Cerebellar cortex (tissue), 1 donor: Measurements from ENCODE around the gene SIK3.
"Not testable (repeated sequence)": the region's sequence is repeated elsewhere in the genome, so short reads cannot be mapped to it uniquely, and the experiment has no call there.

Experiments used
- DNase-seq: peaks from one replicate; pipeline ENCODE4 v3.0.0-alpha.2; 2015; ENCODE audit warnings: low spot score

Gene SIK3

DNA sequence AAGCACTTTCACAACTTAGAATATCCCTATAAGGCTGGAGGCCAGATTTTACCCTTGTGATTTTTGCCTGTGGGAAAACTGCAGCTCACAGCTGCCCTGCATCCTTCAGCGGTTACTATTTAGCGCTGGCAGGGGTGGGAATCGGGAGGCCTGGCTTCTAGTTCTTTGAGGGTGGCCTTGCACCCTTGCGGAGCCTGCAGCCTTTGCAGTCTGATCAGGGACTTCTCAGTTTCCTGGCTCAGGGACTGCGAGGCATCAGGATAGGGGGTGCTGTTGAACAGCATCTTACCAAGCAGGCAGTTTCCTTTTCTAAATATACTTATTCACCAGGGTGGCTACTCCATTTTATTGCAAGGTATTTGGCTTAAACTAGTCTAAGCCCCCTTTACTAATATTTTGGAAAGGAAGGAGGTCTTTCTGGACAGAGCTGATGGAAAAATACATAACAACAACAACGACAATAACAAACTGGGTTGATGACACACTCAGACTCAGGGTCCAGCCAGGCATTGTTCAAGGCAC, 257.9 kb downstream of the SIK3 start:
- DNase-seq = peak; percentile 40

DNA sequence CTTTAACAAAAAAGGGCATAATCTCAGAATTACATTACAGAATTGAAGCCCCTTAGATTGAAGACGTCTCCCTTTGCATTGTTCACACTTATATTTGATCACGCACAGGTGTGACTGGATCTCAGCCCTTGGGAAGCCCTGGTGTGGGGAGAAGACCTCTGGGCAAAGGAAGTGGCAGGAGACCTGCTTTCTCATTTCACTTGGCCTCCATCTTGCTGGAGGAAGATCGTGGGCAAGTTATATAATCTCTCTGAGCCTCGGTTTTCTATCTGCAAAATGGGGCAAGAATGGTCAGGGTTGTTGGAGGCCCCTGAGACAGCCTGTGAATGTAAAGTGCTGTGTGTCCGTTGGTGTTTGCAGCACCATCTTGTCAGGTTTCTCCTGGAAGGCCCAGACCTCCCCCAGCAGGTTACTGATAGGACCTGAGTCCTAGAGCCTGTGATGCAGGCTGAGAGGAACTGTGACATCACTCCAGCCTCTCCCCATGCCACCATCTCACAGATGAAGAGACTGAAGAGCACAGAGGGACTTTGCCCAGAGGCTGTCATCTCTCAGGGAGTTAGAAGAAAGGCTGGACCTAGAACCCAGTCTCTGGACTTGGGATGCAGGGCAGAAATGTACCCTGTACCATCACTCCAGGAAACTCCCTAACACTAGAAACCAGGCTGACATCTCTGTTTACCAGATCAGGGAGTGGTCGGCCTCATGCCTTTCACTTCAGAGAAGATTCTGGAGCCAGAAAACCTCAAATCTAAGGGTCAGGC, 259.7 kb downstream of the SIK3 start:
- no peak for DNase-seq

- no peak for DNase-seq
Observed at GRCh38 chr11:116837231-116838091, 260.8 kb downstream of the SIK3 start, which contains the start of gene APOA1. Gene APOA1 (minus strand): TSS chr11:116837622. CDS start chr11:116837387, 235 bp downstream.

DNA sequence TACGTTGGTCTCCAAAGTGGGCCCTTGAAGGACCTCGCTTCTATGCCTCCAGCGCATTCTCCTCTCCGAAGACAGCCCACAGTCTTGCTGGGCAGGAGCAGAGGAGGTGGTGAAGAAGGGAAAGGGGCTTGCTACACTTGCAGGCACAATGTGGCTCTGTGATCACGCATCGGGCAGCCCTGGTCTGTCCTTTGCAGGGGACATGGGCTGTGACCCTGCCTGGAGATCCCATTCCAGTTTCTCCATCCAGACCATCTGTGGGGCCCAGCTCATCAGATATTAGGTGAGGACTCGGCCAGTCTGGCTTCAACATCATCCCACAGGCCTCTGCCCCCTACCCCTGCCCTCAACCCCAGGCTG, 261.6 kb downstream of the SIK3 start:
- no peak for DNase-seq

DNA sequence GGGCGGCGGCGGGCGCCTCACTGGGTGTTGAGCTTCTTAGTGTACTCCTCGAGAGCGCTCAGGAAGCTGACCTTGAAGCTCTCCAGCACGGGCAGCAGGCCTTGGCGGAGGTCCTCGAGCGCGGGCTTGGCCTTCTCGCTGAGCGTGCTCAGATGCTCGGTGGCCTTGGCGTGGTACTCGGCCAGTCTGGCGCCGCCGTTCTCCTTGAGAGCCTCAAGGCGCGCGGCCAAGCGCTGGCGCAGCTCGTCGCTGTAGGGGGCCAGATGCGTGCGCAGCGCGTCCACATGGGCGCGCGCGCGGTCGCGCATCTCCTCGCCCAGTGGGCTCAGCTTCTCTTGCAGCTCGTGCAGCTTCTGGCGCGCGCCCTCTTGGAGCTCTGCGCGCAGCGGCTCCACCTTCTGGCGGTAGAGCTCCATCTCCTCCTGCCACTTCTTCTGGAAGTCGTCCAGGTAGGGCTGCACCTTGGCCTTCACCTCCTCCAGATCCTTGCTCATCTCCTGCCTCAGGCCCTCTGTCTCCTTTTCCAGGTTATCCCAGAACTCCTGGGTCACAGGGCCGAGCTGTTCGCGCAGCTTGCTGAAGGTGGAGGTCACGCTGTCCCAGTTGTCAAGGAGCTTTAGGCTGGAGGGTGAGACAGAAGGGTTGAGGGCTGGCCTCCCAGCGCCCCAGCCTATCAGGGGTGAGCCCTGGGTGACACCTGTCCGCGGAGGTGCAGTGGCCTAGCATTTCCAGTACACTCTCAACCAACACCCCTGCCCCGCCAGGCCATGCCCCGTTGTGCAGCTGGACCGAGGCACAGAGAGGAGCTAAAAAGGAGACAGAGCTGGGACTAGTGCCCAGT, 262.2 kb downstream of the SIK3 start:
- DNase-seq = peak; percentile 87

DNA sequence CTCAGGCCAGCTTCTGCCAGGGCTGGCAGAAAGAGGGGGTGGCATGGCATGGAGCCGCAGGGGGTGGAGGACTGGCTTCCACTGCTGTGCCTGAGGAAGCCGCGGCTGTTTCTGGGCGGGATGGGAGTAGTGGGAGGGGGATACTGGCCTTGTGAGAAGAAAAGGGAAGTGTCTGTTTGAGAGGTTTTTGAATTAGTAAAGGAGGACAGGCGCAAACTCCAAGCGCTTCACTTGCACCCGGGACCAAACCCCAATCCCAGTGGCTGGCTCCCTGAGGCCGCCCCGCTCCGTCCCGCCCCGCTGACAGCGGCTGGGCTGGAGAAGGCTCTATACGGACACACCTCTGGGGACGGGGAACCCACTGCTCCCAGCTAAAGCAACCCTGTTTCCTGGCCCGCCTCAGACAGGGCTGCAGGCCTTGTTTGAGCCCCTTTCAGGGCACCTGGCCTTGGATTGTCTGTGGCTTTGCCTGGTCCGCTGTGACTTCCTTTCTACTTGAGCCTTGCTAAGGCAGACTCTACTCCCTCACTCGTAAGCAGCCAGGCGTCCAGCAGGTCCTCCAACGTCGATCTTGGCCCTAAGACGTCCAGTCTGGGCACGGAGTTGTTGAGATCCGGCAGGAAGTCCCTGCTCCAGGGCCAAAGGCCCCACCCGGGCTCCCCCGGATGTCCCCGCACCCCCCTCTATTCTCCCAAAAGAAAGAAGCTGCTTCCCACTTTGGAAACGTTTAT, 263.0 kb downstream of the SIK3 start:
- no peak for DNase-seq

GRCh38 chr11:116834535-116835041, 263.6 kb downstream of the SIK3 start:
- DNase-seq = not testable (repeated sequence)

GRCh38 chr11:116833816-116834534, 264.3 kb downstream of the SIK3 start:
- no peak for DNase-seq

GRCh38 chr11:116833491-116833815, 264.8 kb downstream of the SIK3 start:
- DNase-seq = no peak

DNA sequence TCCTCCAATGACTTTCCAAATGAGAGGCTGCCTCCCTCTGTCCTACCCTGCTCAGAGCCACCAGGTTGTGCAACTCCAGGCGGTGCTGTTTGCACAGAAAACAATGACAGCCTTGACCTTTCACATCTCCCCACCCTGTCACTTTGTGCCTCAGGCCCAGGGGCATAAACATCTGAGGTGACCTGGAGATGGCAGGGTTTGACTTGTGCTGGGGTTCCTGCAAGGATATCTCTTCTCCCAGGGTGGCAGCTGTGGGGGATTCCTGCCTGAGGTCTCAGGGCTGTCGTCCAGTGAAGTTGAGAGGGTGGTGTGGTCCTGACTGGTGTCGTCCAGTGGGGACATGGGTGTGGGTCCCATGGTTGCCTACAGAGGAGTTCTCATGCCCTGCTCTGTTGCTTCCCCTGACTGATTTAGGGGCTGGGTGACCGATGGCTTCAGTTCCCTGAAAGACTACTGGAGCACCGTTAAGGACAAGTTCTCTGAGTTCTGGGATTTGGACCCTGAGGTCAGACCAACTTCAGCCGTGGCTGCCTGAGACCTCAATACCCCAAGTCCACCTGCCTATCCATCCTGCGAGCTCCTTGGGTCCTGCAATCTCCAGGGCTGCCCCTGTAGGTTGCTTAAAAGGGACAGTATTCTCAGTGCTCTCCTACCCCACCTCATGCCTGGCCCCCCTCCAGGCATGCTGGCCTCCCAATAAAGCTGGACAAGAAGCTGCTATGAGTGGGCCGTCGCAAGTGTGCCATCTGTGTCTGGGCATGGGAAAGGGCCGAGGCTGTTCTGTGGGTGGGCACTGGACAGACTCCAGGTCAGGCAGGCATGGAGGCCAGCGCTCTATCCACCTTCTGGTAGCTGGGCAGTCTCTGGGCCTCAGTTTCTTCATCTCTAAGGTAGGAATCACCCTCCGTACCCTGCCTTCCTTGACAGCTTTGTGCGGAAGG, 265.6 kb downstream of the SIK3 start:
- DNase-seq = no peak

DNA sequence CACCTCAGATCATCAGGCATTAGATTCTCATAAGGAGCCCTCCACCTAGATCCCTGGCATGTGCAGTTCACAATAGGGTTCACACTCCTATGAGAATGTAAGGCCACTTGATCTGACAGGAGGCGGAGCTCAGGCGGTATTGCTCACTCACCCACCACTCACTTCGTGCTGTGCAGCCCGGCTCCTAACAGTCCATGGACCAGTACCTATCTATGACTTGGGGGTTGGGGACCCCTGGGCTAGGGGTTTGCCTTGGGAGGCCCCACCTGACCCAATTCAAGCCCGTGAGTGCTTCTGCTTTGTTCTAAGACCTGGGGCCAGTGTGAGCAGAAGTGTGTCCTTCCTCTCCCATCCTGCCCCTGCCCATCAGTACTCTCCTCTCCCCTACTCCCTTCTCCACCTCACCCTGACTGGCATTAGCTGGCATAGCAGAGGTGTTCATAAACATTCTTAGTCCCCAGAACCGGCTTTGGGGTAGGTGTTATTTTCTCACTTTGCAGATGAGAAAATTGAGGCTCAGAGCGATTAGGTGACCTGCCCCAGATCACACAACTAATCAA, 266.4 kb downstream of the SIK3 start:
- DNase-seq = no peak

- DNase-seq = no peak
Observed at GRCh38 chr11:116830184-116830912, 267.9 kb downstream of the SIK3 start.

GRCh38 chr11:116829525-116830183, 268.6 kb downstream of the SIK3 start, which contains the start of gene APOC3:
Gene APOC3 (plus strand): TSS chr11:116829907. CDS start chr11:116830583, 676 bp downstream.
- DNase-seq = no peak

DNA sequence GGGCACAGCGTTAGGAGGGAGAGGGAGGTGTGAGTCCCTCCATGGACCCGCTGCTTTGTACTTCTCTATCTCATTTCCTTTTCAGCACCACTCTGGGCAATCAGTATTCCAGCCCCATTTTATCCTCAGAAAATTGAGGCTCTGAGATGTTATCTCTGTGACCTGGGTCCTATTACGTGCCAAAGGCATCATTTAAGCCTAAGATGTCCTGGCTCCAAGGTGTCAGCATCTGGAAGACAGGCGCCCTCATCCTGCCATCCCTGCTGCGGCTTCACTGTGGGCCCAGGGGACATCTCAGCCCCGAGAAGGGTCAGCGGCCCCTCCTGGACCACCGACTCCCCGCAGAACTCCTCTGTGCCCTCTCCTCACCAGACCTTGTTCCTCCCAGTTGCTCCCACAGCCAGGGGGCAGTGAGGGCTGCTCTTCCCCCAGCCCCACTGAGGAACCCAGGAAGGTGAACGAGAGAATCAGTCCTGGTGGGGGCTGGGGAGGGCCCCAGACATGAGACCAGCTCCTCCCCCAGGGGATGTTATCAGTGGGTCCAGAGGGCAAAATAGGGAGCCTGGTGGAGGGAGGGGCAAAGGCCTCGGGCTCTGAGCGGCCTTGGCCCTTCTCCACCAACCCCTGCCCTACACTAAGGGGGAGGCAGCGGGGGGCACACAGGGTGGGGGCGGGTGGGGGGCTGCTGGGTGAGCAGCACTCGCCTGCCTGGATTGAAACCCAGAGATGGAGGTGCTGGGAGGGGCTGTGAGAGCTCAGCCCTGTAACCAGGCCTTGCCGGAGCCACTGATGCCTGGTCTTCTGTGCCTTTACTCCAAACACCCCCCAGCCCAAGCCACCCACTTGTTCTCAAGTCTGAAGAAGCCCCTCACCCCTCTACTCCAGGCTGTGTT, 269.4 kb downstream of the SIK3 start:
- no peak for DNase-seq

DNA sequence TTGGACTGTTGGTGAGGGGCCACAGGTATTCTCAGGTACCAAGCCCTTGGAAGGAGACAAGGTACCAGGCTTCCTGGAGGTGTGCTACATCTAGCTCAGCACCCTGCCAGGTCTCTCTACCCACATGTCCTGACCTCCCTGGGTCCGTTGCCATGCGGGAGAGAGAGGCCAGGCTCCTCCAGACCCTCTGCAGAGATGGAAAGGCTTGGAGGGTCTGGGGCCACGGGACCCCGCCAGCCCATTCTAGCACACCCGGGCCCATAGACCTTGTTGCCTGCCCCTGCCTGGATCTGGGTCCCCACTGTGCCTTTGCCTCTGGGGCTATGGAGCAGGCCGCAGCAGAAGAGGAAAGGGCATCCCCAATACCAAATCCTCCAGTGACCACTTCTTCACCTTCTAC, 270.8 kb downstream of the SIK3 start:
- no peak for DNase-seq

- no peak for DNase-seq
Observed at GRCh38 chr11:116826751-116827431, 271.3 kb downstream of the SIK3 start.
